B cell (primary cell): ENCODE results near the gene MAD1L1. TPM values are rescaled to one million over a fixed set of nuclear protein-coding genes. Genes with fewer than 3 reads are reported as not detected.

Experiments
- ATAC-seq: fragments of 200-7000 bp; cut with Tn5 transposase; one replicate; pipeline ENCODE4 v1.10.0; 2021; ENCODE audit warnings: low read depth, mild to moderate bottlenecking, moderate number of reproducible peaks, moderate library complexity
- CTCF ChIA-PET: fragments of 350-600 bp; sonication (Branson Sonifier 250); formaldehyde crosslinking; loops from one replicate; lab custom pipeline; 2021; ENCODE audit warnings: antibody characterized with exemption, inconsistent platforms; lab: Charles Lee
- POLR2A ChIA-PET: fragments of 350-600 bp; sonication (Branson Sonifier 250); formaldehyde crosslinking; loops from one replicate; lab custom pipeline; 2021; ENCODE audit warnings: antibody characterized with exemption; lab: Charles Lee
- DNase-seq: peaks from one replicate; pipeline ENCODE4 v3.0.0; 2013
- H2AFZ ChIP-seq: 2 replicates; pipeline ENCODE4 v1.6.1; 2012; ENCODE audit warnings: mild to moderate bottlenecking, low read depth, low read length; ENCODE audit not compliant: insufficient read depth, poor library complexity, severe bottlenecking
- H3K27ac ChIP-seq, 2 donors: 1 replicate in 1 of 2; 2 replicates in 1 of 2; pipeline ENCODE4 v1.5.1; 2012 to 2013; ENCODE audit warnings: low read length in 2 of 2, mild to moderate bottlenecking in 2 of 2, moderate library complexity in 1 of 2
- H3K27me3 ChIP-seq, 4 experiments: fragments of 200-600 bp in 1 of 4; sonication (generic) in 1 of 4; replicated peaks in 1 of 4; 1 replicate in 2 of 4; 2 replicates in 2 of 4; pipeline versions ENCODE4 v1.6.1 to v1.7.0; 2013 to 2016; ENCODE audit warnings: low read length in 3 of 4, mild to moderate bottlenecking in 2 of 4, mixed read lengths in 1 of 4, moderate library complexity in 1 of 4; ENCODE audit not compliant: insufficient read depth in 4 of 4, control insufficient read depth in 3 of 4; ENCODE audit errors: control extremely low read depth in 1 of 4
- H3K36me3 ChIP-seq, 2 experiments: replicated peaks in 1 of 2; 1 replicate in 1 of 2; 2 replicates in 1 of 2; pipeline versions ENCODE4 v1.6.1 to v1.7.1; 2013; ENCODE audit warnings: low read length in 1 of 2; ENCODE audit not compliant: insufficient read depth in 2 of 2, control insufficient read depth in 1 of 2; ENCODE audit errors: control extremely low read depth in 1 of 2, extremely low read depth in 1 of 2
- H3K4me1 ChIP-seq, 2 donors: fragments of 200-600 bp in 1 of 2; sonication (generic) in 1 of 2; 1 replicate in 1 of 2; 2 replicates in 1 of 2; pipeline versions ENCODE4 v1.5.1 to v1.6.1; 2013 to 2017; ENCODE audit warnings: low read length in 2 of 2; ENCODE audit not compliant: control insufficient read depth in 2 of 2, insufficient read depth in 2 of 2
- H3K4me2 ChIP-seq: replicated peaks from 2 replicates; pipeline ENCODE3; 2012; ENCODE audit warnings: mild to moderate bottlenecking, low read depth, low read length; ENCODE audit not compliant: poor library complexity, severe bottlenecking
- H3K4me3 ChIP-seq, 5 experiments: fragments of 200-600 bp in 1 of 5; sonication (generic) in 1 of 5; 1 replicate in 3 of 5; 2 replicates in 2 of 5; pipeline versions ENCODE4 v1.5.1 to v1.7.0; 2011 to 2016; ENCODE audit warnings: low read length in 4 of 5, mild to moderate bottlenecking in 4 of 5, low read depth in 2 of 5, control low read depth in 1 of 5, moderate library complexity in 1 of 5; ENCODE audit not compliant: insufficient read depth in 1 of 5; ENCODE audit errors: control extremely low read depth in 1 of 5, extremely low read depth in 1 of 5
- H3K79me2 ChIP-seq: fragments of 200-600 bp; sonication (generic); one replicate; pipeline ENCODE4 v1.6.0; 2016; ENCODE audit warnings: low read length; ENCODE audit not compliant: control insufficient read depth, insufficient read depth
- H3K9ac ChIP-seq: fragments of 200-600 bp; sonication (generic); 2 replicates; pipeline ENCODE4 v1.6.1; 2017; ENCODE audit warnings: mild to moderate bottlenecking, low read length, moderate library complexity
- H3K9me3 ChIP-seq, 3 donors: one replicate each; pipeline versions ENCODE4 v1.6.1 to v1.7.1; 2013; ENCODE audit warnings: low read length in 2 of 3; ENCODE audit not compliant: control insufficient read depth in 2 of 3, insufficient read depth in 1 of 3; ENCODE audit errors: control extremely low read depth in 1 of 3
- H4K20me1 ChIP-seq: 2 replicates; pipeline ENCODE4 v1.6.0; 2012; ENCODE audit warnings: mild to moderate bottlenecking, low read length; ENCODE audit not compliant: insufficient read depth, control insufficient read depth, poor library complexity, severe bottlenecking
- H3K27ac Mint-ChIP-seq: one replicate; pipeline ENCODE4 v1.8.0; 2021; ENCODE audit warnings: mixed read lengths
- H3K27me3 Mint-ChIP-seq: one replicate; pipeline ENCODE4 v1.8.0; 2021; ENCODE audit warnings: mixed read lengths
- H3K4me1 Mint-ChIP-seq: one replicate; pipeline ENCODE4 v1.8.0; 2021; ENCODE audit warnings: mixed read lengths
- H3K4me3 Mint-ChIP-seq: one replicate; pipeline ENCODE4 v1.8.0; 2021; ENCODE audit warnings: mixed read lengths
- H3K9me3 Mint-ChIP-seq: one replicate; pipeline ENCODE4 v1.8.0; 2022; ENCODE audit warnings: mixed read lengths; ENCODE audit not compliant: insufficient read depth
- CTCF ChIP-seq: fragments of 200-600 bp; IDR thresholded peaks from one replicate; pipeline ENCODE4 v1.8.0; 2022; ENCODE audit warnings: antibody characterized with exemption, mild to moderate bottlenecking
- EZH2 ChIP-seq: IDR thresholded peaks from 2 replicates; pipeline ENCODE4 v1.6.1; 2012; ENCODE audit warnings: borderline replicate concordance, low read depth, mild to moderate bottlenecking, moderate library complexity, low read length; ENCODE audit not compliant: insufficient read depth, poor library complexity, severe bottlenecking
- WGBS: methylation state at CpG from one replicate; pipeline ENCODE4 v1.1.5; 2013; ENCODE audit warnings: missing lambda C conversion rate; ENCODE audit not compliant: insufficient coverage; 5-methylcytosine and 5-hydroxymethylcytosine counted together
- intact Hi-C: fragments of 100-400 bp; cut with micrococcal nuclease; formaldehyde crosslinking; loops from one replicate; pipeline ENCODE4 v1.10.0; 2022
- polyA plus RNA-seq: library from polyadenylated mRNA; depleted of rRNA; stranded (reverse); fragments of >200 nt; gene quantifications from 2 replicates; pipeline ENCODE4 v1.2.3, GENCODE V29; 2012
- total RNA-seq, 2 donors: library from RNA; stranded (reverse); fragments of 120-200 nt in 1 of 2; gene quantifications; 1 replicate in 1 of 2; 2 replicates in 1 of 2; pipeline versions ENCODE4 v1.2.3 to v1.2.4, GENCODE V29; 2013 to 2022

The MAD1L1 gene
- total and polyA plus RNA-seq, 2 donors (not counting 1 experiment from before 2014, with no cell fraction given), result 86.7 to 110 TPM

DNA sequence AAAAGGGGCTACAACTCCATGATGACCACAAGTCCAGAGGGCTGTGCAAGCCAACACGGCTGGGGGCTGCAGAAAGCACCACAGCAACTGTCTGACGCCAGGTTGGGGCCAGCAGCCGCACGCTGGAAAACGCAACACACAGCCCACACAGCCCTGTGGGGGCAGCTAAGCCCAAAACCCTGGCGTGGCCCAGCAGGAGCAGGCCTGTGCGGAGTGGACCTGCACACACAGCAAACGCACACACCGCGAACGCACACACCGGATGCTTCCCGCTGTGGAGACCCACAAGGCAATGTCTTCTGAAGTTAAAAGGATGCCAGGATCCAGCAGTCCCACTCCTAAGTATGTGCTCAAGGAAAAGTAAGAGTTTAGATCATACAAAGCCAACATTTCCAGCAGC is 121.2 kb downstream of the MAD1L1 start:
- no peaks in the 10 kb centered on the region for H3K9me3 Mint-ChIP-seq
- Histone ChIP-seq H3K9me3 (no peaks in the 10 kb centered on the region), H2AFZ (no peak overlapping the region), H3K4me1 (peaks cover 13 to 23% of the 10 kb centered on the region in 2 donors), H3K4me2 (no peak overlapping the region), H3K9ac (no peak overlapping the region), H3K27me3 (no peaks in the 10 kb centered on the region), H3K27ac (no peak overlapping the region), H3K4me3 (no peak overlapping the region), H3K79me2 (peaks cover 11% of the 10 kb centered on the region), H3K36me3 (peaks cover 0 to 2% of the 10 kb centered on the region in 2 experiments), H4K20me1 (peaks cover 5% of the 10 kb centered on the region)
- CTCF ChIA-PET, result interaction anchor here (1.0 kb wide), 1 partner anchor 12 kb away, joined by 7 read pairs; no protein-coding TSS in a partner anchor
- DNase-seq (no peak), ATAC-seq (no peak)
- no peaks in the 10 kb centered on the region for H3K27me3 Mint-ChIP-seq
- 95% methylated on average over 13 of the region's 13 CpGs for WGBS
- H3K27ac Mint-ChIP-seq, result peak overlapping the region; percentile 50
- intact Hi-C loops, result no loop called here
- TF ChIP-seq CTCF (no peak), EZH2 (no peak)
- H3K4me3 Mint-ChIP-seq, result peak overlapping the region; percentile 69
- H3K4me1 Mint-ChIP-seq, result peaks cover 45% of the 10 kb centered on the region
- POLR2A ChIA-PET, result no interaction called here

DNA sequence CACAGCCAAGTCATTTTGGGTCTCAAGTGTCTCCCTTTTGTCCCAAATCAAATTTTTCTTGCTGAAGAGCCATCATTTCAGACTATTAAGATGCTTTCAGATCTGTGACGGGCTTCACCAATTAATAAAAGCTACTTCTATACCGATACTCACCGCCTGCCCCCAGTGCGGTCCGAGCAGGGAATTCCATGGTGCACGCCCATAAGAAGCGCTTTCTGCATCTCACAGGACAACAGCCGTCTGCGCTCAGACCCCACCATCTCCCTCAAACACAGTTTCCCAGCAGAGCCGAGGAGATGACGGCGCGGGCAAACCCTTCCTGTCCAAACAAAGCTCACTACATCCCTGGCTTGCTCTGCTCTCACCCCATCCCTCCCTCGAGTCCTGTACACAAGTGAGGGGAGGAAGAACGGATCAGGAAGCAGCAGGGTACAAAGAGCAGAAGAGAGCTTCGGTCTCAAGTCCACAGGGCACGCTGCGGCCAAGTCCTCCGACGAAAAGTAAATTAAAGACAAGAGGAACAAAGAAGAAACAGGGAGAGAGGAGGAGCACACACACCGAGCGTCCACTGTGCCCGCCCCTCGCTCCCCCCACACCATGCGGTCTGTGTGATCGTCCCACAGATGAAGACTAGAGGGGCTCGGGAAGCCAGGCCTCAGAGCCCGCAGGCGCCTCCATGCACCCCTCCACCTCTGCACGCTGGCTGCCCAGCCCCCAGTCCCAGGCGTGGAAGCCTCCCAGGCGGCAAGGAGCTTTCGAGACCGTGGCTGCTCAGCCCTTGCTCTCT is 121.9 kb downstream of the MAD1L1 start:
- ChIA-PET POLR2A (no interaction called here), CTCF (interaction anchor here (1.0 to 1.9 kb wide), 3 partner anchors 11 to 99 kb away, joined by 4 to 7 read pairs (median 7); no protein-coding TSS in a partner anchor)
- peaks cover 11% of the 10 kb centered on the region for H3K79me2 ChIP-seq
- intact Hi-C loops, result no loop called here
- no peaks in the 10 kb centered on the region for H3K9me3 ChIP-seq
- DNase-seq (no peak), ATAC-seq (no peak)
- no peaks in the 10 kb centered on the region for H3K27me3 ChIP-seq
- H2AFZ ChIP-seq, result no peak overlapping the region
- H3K4me1 Mint-ChIP-seq, result peaks cover 41% of the 10 kb centered on the region
- 93% methylated on average over 19 of the region's 34 CpGs for WGBS
- no peak overlapping the region for H3K4me3 ChIP-seq
- peak overlapping the region; percentile 32 for H3K27ac Mint-ChIP-seq
- no peaks in the 10 kb centered on the region for H3K9me3 Mint-ChIP-seq
- H3K27ac ChIP-seq, result peak overlapping the region in 1 of 2 donors; percentile 9
- peaks cover 5% of the 10 kb centered on the region for H4K20me1 ChIP-seq
- no peak overlapping the region for H3K9ac ChIP-seq
- peaks cover 13 to 23% of the 10 kb centered on the region in 2 donors for H3K4me1 ChIP-seq
- H3K27me3 Mint-ChIP-seq, result no peaks in the 10 kb centered on the region
- H3K4me2 ChIP-seq, result peak overlapping the region; percentile 35
- no peak for TF ChIP-seq CTCF
- TF ChIP-seq EZH2, result no peak
- peak overlapping the region; percentile 40 for H3K4me3 Mint-ChIP-seq
- peaks cover 0 to 2% of the 10 kb centered on the region in 2 experiments for H3K36me3 ChIP-seq
